Upper lobe of right lung (tissue), 1 donor: Measurements from ENCODE around the gene SLC6A6. TPM values are rescaled to one million over a fixed set of nuclear protein-coding genes. Genes with fewer than 3 reads are reported as not detected.

Experiments
- ATAC-seq: fragments of 200-7000 bp; cut with Tn5 transposase; one replicate; pipeline ENCODE4 v1.9.1; 2020; ENCODE audit warnings: mild to moderate bottlenecking, moderate library complexity
- DNase-seq: peaks from one replicate; pipeline ENCODE4 v3.0.0-alpha.2; 2020
- H3K27ac ChIP-seq: fragments of 200-600 bp; one replicate; pipeline ENCODE4 v1.8.0; 2022
- H3K27me3 ChIP-seq: fragments of 200-600 bp; one replicate; pipeline ENCODE4 v1.8.0; 2022; ENCODE audit warnings: mild to moderate bottlenecking
- H3K36me3 ChIP-seq: fragments of 200-600 bp; one replicate; pipeline ENCODE4 v1.8.0; 2022
- H3K4me1 ChIP-seq: fragments of 200-600 bp; one replicate; pipeline ENCODE4 v1.8.0; 2022
- H3K4me3 ChIP-seq: fragments of 200-600 bp; one replicate; pipeline ENCODE4 v1.8.0; 2022; ENCODE audit warnings: mild to moderate bottlenecking
- H3K9me3 ChIP-seq: fragments of 200-600 bp; one replicate; pipeline ENCODE4 v1.8.0; 2022
- CTCF ChIP-seq: fragments of 200-600 bp; IDR thresholded peaks from one replicate; pipeline ENCODE4 v1.8.0; 2022; ENCODE audit warnings: antibody characterized with exemption
- intact Hi-C: fragments of 100-400 bp; cut with DNase I; formaldehyde crosslinking; loops from one replicate; pipeline ENCODE4 v1.11.0; 2022
- total RNA-seq: library from RNA; stranded (reverse); fragmentation: NEBNext Ultra II Directional; extraction: Animal tissue kit (Norgen Biotek cat#: 25700); gene quantifications from one replicate; pipeline ENCODE4 v1.2.1, GENCODE V29; 2021
- donor health status: DM: no; HTN: yes; CAD: no; lungs with severe emphysema.

The SLC6A6 gene
- total RNA-seq, 1 donor from 2014 or later = 54.3 TPM

- intact Hi-C loops = no loop called here
- Histone ChIP-seq H3K27ac (no peak overlapping the region), H3K9me3 (no peaks in the 10 kb centered on the region), H3K4me1 (peaks cover 39% of the 10 kb centered on the region), H3K4me3 (no peak overlapping the region), H3K36me3 (no peaks in the 10 kb centered on the region), H3K27me3 (no peaks in the 10 kb centered on the region)
- ATAC-seq (peak; percentile 24), DNase-seq (peak; percentile 77)
- TF ChIP-seq CTCF = peak; percentile 22
Measured at GRCh38 chr3:14369675-14370669, 32.4 kb upstream of the SLC6A6 start.

DNA sequence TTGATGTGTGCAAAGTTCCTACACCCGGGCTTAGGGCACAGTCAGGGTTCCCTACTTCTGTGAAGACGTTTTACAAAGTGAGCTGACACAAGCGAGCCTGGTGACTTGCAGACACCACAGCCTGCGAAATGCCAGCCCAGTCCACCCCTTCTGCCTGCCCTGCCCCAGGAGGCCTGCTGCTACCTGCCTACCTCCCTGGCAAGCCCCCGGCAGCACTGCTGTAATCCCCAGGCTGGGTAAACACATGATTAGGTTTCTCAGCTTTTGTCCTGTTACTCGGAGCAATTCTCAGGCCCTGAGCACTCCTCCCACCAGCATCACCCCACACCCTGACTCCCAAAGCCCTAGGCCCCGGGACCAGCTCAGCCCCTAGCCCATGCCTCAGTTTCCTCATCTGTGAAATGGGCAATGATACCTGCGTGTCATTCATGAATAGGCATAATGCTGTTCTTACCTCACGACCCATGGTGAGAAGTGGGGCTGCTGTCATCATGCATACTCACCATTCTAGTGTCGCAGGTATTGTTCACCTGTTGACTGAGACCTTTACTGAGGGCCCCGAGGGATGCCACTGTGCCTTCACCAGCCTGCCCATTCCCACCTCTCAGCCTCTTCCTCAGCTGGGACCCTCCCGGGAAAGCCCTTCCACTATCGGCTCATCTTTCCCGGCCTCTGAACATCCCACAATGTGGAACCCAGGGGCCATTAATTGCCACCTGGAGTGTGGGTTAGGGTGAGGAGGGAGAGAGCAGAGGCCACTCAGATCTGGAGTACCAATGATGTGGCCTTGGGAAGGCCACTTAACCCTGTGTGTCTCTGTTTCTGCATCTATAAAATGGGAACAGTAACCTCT is 31.5 kb upstream of the SLC6A6 start:
- Histone ChIP-seq H3K4me3 (no peak overlapping the region), H3K27ac (peak overlapping the region; percentile 42), H3K27me3 (no peaks in the 10 kb centered on the region), H3K4me1 (peaks cover 39% of the 10 kb centered on the region), H3K36me3 (no peaks in the 10 kb centered on the region), H3K9me3 (no peaks in the 10 kb centered on the region)
- ATAC-seq = no peak
- TF ChIP-seq CTCF = no peak
- intact Hi-C loops = no loop called here
- DNase-seq = no peak

GRCh38 chr3:14371573-14372474 is 30.6 kb upstream of the SLC6A6 start:
- no peak for TF ChIP-seq CTCF

GRCh38 chr3:14372587-14372986 is 29.8 kb upstream of the SLC6A6 start:
- H3K4me1 ChIP-seq = peaks cover 42% of the 10 kb centered on the region

More at GRCh38 chr3:14371573-14372474, 30.6 kb upstream of the SLC6A6 start:
- intact Hi-C loops = no loop called here
- ATAC-seq = peak; percentile 86
- no peaks in the 10 kb centered on the region for H3K27me3 ChIP-seq
- H3K9me3 ChIP-seq = no peaks in the 10 kb centered on the region
- peak overlapping the region; percentile 42 for H3K27ac ChIP-seq
- DNase-seq = peak; percentile 94
- H3K4me3 ChIP-seq = no peak overlapping the region
- no peaks in the 10 kb centered on the region for H3K36me3 ChIP-seq
- peaks cover 39% of the 10 kb centered on the region for H3K4me1 ChIP-seq

More at GRCh38 chr3:14372587-14372986, 29.8 kb upstream of the SLC6A6 start:
- no peak for DNase-seq
- TF ChIP-seq CTCF = no peak
- Histone ChIP-seq H3K27me3 (no peaks in the 10 kb centered on the region), H3K9me3 (no peaks in the 10 kb centered on the region), H3K27ac (peak overlapping the region; percentile 42), H3K36me3 (no peaks in the 10 kb centered on the region), H3K4me3 (no peak overlapping the region)
- no peak for ATAC-seq
- intact Hi-C loops = no loop called here
